Activated B cell treated with CpG ODN at 0.5 μM for 24 hours (primary cell): ENCODE measurements around the gene PODNL1. TPM values are rescaled to one million over a fixed set of nuclear protein-coding genes. Genes with fewer than 3 reads are reported as not detected.

Source experiments
- ATAC-seq: fragments of 200-7000 bp; cut with Tn5 transposase; one replicate; pipeline ENCODE4 v1.10.0; 2021; ENCODE audit warnings: low read depth, mild to moderate bottlenecking, moderate library complexity
- CTCF ChIA-PET: fragments of 350-600 bp; sonication (Branson Sonifier 250); formaldehyde crosslinking; loops from one replicate; lab custom pipeline; 2021; ENCODE audit warnings: antibody characterized with exemption; lab: Charles Lee
- POLR2A ChIA-PET: fragments of 350-600 bp; sonication (Branson Sonifier 250); formaldehyde crosslinking; loops from one replicate; lab custom pipeline; 2021; ENCODE audit warnings: antibody characterized with exemption; lab: Charles Lee
- DNase-seq: peaks from one replicate; pipeline ENCODE4 v3.0.0; 2022
- H3K27ac Mint-ChIP-seq: one replicate; pipeline ENCODE4 v1.8.0; 2020; ENCODE audit warnings: mixed read lengths
- H3K27me3 Mint-ChIP-seq: one replicate; pipeline ENCODE4 v1.8.0; 2021; ENCODE audit warnings: mixed read lengths
- H3K36me3 Mint-ChIP-seq: one replicate; pipeline ENCODE4 v1.8.0; 2021; ENCODE audit warnings: low read depth, mixed read lengths
- H3K4me1 Mint-ChIP-seq: one replicate; pipeline ENCODE4 v1.8.0; 2021; ENCODE audit warnings: mixed read lengths
- H3K4me3 Mint-ChIP-seq: one replicate; pipeline ENCODE4 v1.8.0; 2020; ENCODE audit warnings: mild to moderate bottlenecking, mixed read lengths
- H3K9me3 Mint-ChIP-seq: one replicate; pipeline ENCODE4 v1.8.0; 2020; ENCODE audit warnings: mixed read lengths
- CTCF ChIP-seq: fragments of 200-600 bp; IDR thresholded peaks from one replicate; pipeline ENCODE4 v1.8.0; 2022; ENCODE audit warnings: antibody characterized with exemption, mild to moderate bottlenecking
- intact Hi-C: fragments of 100-400 bp; cut with micrococcal nuclease; formaldehyde crosslinking; loops from one replicate; pipeline ENCODE4 v1.15.1; 2024
- total RNA-seq: library from RNA; stranded (reverse); gene quantifications from 2 replicates; pipeline ENCODE4 v1.2.3, GENCODE V29; 2022

The PODNL1 gene
- total RNA-seq, 1 donor from 2014 or later, result not detected

GRCh38 chr19:13964776-13965175, 26.6 kb upstream of the PODNL1 start:
- no peaks in the 10 kb centered on the region for H3K9me3 Mint-ChIP-seq
- no peaks in the 10 kb centered on the region for H3K27me3 Mint-ChIP-seq
- H3K4me3 Mint-ChIP-seq, result no peak overlapping the region
- POLR2A ChIA-PET, result no interaction called here
- intact Hi-C loops, result no loop called here
- CTCF ChIA-PET, result no interaction called here
- no peak for TF ChIP-seq CTCF
- ATAC-seq (no peak), DNase-seq (no peak)
- no peaks in the 10 kb centered on the region for H3K4me1 Mint-ChIP-seq
- peaks cover 56% of the 10 kb centered on the region for H3K36me3 Mint-ChIP-seq
- no peak overlapping the region for H3K27ac Mint-ChIP-seq

GRCh38 chr19:13963603-13964105, 25.4 kb upstream of the PODNL1 start:
- H3K4me3 Mint-ChIP-seq, result no peak overlapping the region
- DNase-seq (no peak), ATAC-seq (no peak)
- TF ChIP-seq CTCF, result no peak
- no peaks in the 10 kb centered on the region for H3K9me3 Mint-ChIP-seq
- CTCF ChIA-PET, result no interaction called here
- H3K27ac Mint-ChIP-seq, result no peak overlapping the region
- no peaks in the 10 kb centered on the region for H3K4me1 Mint-ChIP-seq
- intact Hi-C loops, result no loop called here
- peaks cover 51% of the 10 kb centered on the region for H3K36me3 Mint-ChIP-seq
- H3K27me3 Mint-ChIP-seq, result no peaks in the 10 kb centered on the region
- POLR2A ChIA-PET, result no interaction called here

GRCh38 chr19:13962699-13963602, 24.7 kb upstream of the PODNL1 start:
- H3K36me3 Mint-ChIP-seq, result peaks cover 52% of the 10 kb centered on the region
- H3K4me3 Mint-ChIP-seq, result no peak overlapping the region

GRCh38 chr19:13961826-13962698, 23.8 kb upstream of the PODNL1 start:
- DNase-seq (no peak), ATAC-seq (no peak)
- no peaks in the 10 kb centered on the region for H3K9me3 Mint-ChIP-seq
- no peak overlapping the region for H3K4me3 Mint-ChIP-seq
- no peaks in the 10 kb centered on the region for H3K4me1 Mint-ChIP-seq
- CTCF ChIA-PET, result interaction anchor here (1.2 kb wide), 1 partner anchor 17 kb away, joined by 3 read pairs; no protein-coding TSS in a partner anchor
- TF ChIP-seq CTCF, result no peak
- peaks cover 51% of the 10 kb centered on the region for H3K36me3 Mint-ChIP-seq
- intact Hi-C loops, result loop anchor here (2.0 kb wide), 1 partner anchor 71 kb away; no protein-coding TSS in a partner anchor
- no peaks in the 10 kb centered on the region for H3K27me3 Mint-ChIP-seq
- no peak overlapping the region for H3K27ac Mint-ChIP-seq
- POLR2A ChIA-PET, result interaction anchor here (0.6 to 1.2 kb wide), 4 partner anchors 32 to 684 kb away, joined by 3 to 6 read pairs (median 3); partner anchors contain the start of gene IL27RA

More at GRCh38 chr19:13962699-13963602, 24.7 kb upstream of the PODNL1 start:
- intact Hi-C loops, result no loop called here
- no peak for ATAC-seq
- no peak for TF ChIP-seq CTCF
- CTCF ChIA-PET, result no interaction called here
- Mint-ChIP-seq H3K4me1 (no peaks in the 10 kb centered on the region), H3K27ac (no peak overlapping the region), H3K9me3 (no peaks in the 10 kb centered on the region), H3K27me3 (no peaks in the 10 kb centered on the region)
- no peak for DNase-seq
- POLR2A ChIA-PET, result interaction anchor here (0.6 to 1.2 kb wide), 2 partner anchors 56 to 69 kb away, joined by 3 read pairs; partner anchors contain the start of gene IL27RA
